HEK293 (cell line): ENCODE measurements around the gene LDB2.

Experiments used
- CTCF ChIP-seq: fragments of 450-650 bp; formaldehyde crosslinking; IDR thresholded peaks from 2 replicates; pipeline ENCODE4 v1.5.1; 2016; ENCODE audit warnings: missing biosample characterization, missing genetic modification characterization
- PATZ1 ChIP-seq: fragments of 450-650 bp; formaldehyde crosslinking; IDR thresholded peaks from 2 replicates; pipeline ENCODE4 v1.5.1; 2016; ENCODE audit warnings: missing biosample characterization, missing genetic modification characterization
- TCF7L2 ChIP-seq: IDR thresholded peaks from 2 replicates; pipeline ENCODE4 v1.6.1; 2011; ENCODE audit warnings: low read depth, mild to moderate bottlenecking, inconsistent platforms, low read length, moderate library complexity, borderline replicate concordance
- ZBTB21 ChIP-seq: fragments of 450-650 bp; formaldehyde crosslinking; IDR thresholded peaks from 2 replicates; pipeline ENCODE4 v1.5.1; 2017; ENCODE audit warnings: missing biosample characterization, missing genetic modification characterization
- ZNF121 ChIP-seq: fragments of 450-650 bp; formaldehyde crosslinking; IDR thresholded peaks from 2 replicates; pipeline ENCODE4 v1.5.1; 2016; ENCODE audit warnings: missing biosample characterization, missing genetic modification characterization
- ZNF335 ChIP-seq: fragments of 450-650 bp; formaldehyde crosslinking; conservative IDR thresholded peaks from 2 replicates; pipeline ENCODE4 v1.5.1; 2016; ENCODE audit warnings: missing biosample characterization, missing genetic modification characterization
- ZSCAN16 ChIP-seq: fragments of 450-650 bp; formaldehyde crosslinking; IDR thresholded peaks from 2 replicates; pipeline ENCODE4 v1.5.1; 2016; ENCODE audit warnings: missing biosample characterization, missing genetic modification characterization

DNA sequence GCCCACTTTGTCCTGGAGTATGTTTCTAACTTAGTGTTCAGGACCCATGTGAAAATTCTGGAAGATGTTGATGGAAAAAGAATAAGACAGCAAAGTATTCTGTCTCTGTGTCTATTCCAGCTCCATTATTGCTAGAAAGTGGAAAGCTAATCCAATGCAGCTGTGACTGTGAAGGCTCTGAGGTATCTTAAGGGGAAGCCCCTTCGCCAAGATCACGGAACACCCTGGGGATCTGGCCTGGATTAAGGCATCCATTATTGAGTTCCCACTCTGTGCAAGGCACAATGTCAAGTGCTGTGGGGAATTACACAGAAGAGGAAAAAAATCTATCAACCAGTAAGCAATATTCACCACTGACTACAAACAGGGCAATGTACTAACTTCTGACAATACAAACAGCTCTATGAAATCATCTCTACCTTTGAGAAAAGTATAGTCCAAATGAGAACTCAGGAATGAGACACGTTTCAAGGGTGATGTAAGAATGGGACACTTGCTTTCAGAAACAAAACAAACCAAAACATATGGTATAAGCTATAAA lies 222.1 kb downstream of the LDB2 start:
- TF ChIP-seq ZNF121 (tag by site-specific recombination) (no peak), ZSCAN16 (no peak), TCF7L2 (no peak), ZNF335 (no peak), ZBTB21 (tag by site-specific recombination) (no peak), CTCF (tag by site-specific recombination) (no peak), PATZ1 (tag by site-specific recombination) (no peak)
